Peyer's patch (tissue), 4 donors: ENCODE measurements around the gene NR2F2. TPM values are rescaled to one million over a fixed set of nuclear protein-coding genes. Genes with fewer than 3 reads are reported as not detected.

Experiments
- DNase-seq, 3 donors: peaks; one replicate each; pipeline ENCODE4 v3.0.0-alpha.2; 2017 to 2019
- H3K27ac ChIP-seq, 4 donors: fragments of 200-600 bp; sonication (generic); one replicate each; pipeline ENCODE4 v1.5.1; 2016 to 2019
- H3K27me3 ChIP-seq, 2 donors: fragments of 200-600 bp; sonication (generic); one replicate each; pipeline ENCODE4 v1.5.1; 2019
- H3K36me3 ChIP-seq, 3 donors: fragments of 200-600 bp; sonication (generic); one replicate each; pipeline ENCODE4 v1.5.1; 2016 to 2019
- H3K4me1 ChIP-seq, 4 donors: fragments of 200-600 bp; sonication (generic); one replicate each; pipeline ENCODE4 v1.5.1; 2016 to 2019
- H3K4me3 ChIP-seq, 4 donors: fragments of 200-600 bp; sonication (generic); 1 replicate in 3 of 4; 2 replicates in 1 of 4; pipeline ENCODE4 v1.5.1; 2016 to 2019; ENCODE audit warnings: mild to moderate bottlenecking in 1 of 4
- H3K9me3 ChIP-seq, 4 donors: fragments of 200-600 bp; sonication (generic); one replicate each; pipeline ENCODE4 v1.5.1; 2016 to 2019; ENCODE audit warnings: mild to moderate bottlenecking in 1 of 4
- POLR2A ChIP-seq, 2 donors: fragments of 450-650 bp; IDR thresholded peaks; one replicate each; pipeline ENCODE4 v1.5.1; 2017; ENCODE audit warnings: antibody characterized with exemption in 2 of 2, mild to moderate bottlenecking in 2 of 2, moderate library complexity in 2 of 2
- total RNA-seq, 4 donors: library from RNA; depleted of rRNA; stranded (reverse); fragments of >200 nt; gene quantifications; one replicate each; pipeline ENCODE4 v1.1.0, GENCODE V29; 2016
- TF ChIP-seq, protein P1 (sequence below), 6 experiments: fragments of 450-650 bp in 4 of 6; fragments of 200-600 bp in 2 of 6; sonication (generic) in 1 of 6; IDR thresholded peaks; one replicate each; pipeline ENCODE4 v1.5.1; 2017 to 2019; ENCODE audit warnings: antibody characterized with exemption in 6 of 6, mild to moderate bottlenecking in 3 of 6, moderate library complexity in 1 of 6

The NR2F2 gene
- total RNA-seq, 4 donors from 2014 or later: 7.9 to 20.9 (median 15.3) TPM

DNA sequence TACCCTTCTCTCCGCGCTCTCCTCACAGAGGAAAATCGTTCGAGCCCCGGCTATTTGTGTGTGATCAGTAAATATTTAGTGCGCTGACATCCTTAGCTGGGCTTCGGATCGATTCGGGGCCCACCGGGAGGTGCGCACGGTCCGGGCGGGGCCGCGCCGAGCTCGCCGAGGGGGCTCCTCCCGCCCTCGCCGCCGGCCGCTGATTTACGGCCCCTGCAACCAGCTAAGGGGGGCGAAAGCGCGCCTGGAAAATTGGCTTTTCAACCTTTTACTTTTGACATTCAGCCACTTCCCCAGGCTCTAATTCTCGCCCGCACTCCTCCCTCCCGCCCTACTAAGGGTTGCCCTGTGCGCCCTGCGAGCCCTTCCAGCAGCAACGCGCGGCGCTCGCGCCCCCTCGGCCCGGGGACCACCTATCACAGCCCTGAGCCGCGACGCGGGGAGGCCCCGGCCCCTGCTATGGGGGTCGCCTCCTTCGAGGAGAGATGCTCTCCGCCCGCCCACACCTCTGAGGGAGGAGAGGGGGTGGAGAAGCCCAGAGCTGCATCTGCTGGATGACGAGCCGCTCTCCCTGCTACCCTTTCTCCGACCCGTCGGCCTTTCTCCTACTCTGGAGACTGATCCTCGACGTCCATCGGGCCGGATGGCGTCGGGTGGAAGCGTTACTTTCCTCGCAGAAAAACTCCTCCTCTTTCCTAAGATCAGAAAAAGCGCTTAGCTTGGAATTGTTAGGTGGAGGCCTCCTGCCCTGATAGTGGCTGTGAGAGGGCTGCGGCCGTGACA is 7.8 kb upstream of the NR2F2 start:
- Histone ChIP-seq H3K27me3 (peaks cover 0 to 18% of the 10 kb centered on the region in 2 donors), H3K4me1 (peaks cover 0 to 6% (median 0%) of the 10 kb centered on the region in 4 donors), H3K36me3 (no peaks in the 10 kb centered on the region), H3K9me3 (peaks cover 0 to 7% (median 0%) of the 10 kb centered on the region in 4 donors), H3K4me3 (peak overlapping the region; percentile 24 to 51 (median 37)), H3K27ac (peak overlapping the region; percentile 64 to 87 (median 80))
- TF ChIP-seq, protein P1, sequence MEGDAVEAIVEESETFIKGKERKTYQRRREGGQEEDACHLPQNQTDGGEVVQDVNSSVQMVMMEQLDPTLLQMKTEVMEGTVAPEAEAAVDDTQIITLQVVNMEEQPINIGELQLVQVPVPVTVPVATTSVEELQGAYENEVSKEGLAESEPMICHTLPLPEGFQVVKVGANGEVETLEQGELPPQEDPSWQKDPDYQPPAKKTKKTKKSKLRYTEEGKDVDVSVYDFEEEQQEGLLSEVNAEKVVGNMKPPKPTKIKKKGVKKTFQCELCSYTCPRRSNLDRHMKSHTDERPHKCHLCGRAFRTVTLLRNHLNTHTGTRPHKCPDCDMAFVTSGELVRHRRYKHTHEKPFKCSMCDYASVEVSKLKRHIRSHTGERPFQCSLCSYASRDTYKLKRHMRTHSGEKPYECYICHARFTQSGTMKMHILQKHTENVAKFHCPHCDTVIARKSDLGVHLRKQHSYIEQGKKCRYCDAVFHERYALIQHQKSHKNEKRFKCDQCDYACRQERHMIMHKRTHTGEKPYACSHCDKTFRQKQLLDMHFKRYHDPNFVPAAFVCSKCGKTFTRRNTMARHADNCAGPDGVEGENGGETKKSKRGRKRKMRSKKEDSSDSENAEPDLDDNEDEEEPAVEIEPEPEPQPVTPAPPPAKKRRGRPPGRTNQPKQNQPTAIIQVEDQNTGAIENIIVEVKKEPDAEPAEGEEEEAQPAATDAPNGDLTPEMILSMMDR (IDR thresholded peaks at IDR 0.05): no peak
- no peak for TF ChIP-seq POLR2A (IDR thresholded peaks at IDR 0.05)
- DNase-seq: no peak

DNA sequence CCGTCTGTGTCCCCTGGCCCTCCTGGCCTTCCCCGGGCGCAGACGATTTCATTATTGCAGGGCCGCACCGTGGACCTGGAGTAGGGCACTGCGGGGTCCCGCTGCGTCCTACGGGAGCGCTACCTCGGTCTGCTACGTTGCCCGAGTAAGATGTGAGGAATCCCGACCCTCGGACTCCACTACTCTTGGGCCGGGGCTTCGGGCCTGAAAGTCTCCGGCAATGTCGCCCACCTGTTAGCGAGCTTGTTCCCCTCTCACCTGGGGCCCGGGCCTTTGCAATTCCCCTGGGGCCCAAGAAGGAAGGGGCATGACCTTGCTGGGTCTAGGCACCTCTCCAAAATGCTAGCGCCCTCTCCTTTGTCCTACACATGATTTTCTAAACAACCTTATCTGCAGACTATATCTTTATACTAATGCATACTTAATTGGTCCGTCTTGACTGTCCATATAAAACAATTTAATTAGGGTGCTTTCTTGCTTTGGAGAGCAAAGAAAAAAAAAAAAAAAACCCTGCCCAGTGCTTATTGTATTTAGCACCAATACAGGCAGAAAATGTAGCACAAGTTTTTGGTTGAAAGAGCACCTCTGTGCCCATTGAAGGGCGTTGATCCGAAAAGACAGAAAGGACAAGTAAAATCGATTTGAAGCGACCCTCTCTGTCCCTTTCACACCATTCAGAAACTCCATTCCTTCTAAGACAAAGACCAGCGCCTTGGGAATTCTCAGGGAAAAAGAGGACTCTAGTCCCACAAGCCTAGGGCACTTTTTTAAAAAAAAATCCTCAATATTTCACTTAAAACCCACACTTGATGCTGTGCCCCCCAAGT is 7.0 kb upstream of the NR2F2 start:
- Histone ChIP-seq H3K27ac (peak overlapping the region; percentile 64 to 87 (median 80)), H3K36me3 (no peaks in the 10 kb centered on the region), H3K9me3 (peaks cover 0 to 7% (median 0%) of the 10 kb centered on the region in 4 donors), H3K27me3 (peaks cover 0 to 18% of the 10 kb centered on the region in 2 donors), H3K4me3 (peak overlapping the region in 2 of 4 donors; percentile 24 to 44), H3K4me1 (peaks cover 0 to 6% (median 0%) of the 10 kb centered on the region in 4 donors)
- DNase-seq: no peak
- TF ChIP-seq POLR2A (IDR thresholded peaks at IDR 0.05): no peak
- TF ChIP-seq, protein P1 (IDR thresholded peaks at IDR 0.05): no peak

DNA sequence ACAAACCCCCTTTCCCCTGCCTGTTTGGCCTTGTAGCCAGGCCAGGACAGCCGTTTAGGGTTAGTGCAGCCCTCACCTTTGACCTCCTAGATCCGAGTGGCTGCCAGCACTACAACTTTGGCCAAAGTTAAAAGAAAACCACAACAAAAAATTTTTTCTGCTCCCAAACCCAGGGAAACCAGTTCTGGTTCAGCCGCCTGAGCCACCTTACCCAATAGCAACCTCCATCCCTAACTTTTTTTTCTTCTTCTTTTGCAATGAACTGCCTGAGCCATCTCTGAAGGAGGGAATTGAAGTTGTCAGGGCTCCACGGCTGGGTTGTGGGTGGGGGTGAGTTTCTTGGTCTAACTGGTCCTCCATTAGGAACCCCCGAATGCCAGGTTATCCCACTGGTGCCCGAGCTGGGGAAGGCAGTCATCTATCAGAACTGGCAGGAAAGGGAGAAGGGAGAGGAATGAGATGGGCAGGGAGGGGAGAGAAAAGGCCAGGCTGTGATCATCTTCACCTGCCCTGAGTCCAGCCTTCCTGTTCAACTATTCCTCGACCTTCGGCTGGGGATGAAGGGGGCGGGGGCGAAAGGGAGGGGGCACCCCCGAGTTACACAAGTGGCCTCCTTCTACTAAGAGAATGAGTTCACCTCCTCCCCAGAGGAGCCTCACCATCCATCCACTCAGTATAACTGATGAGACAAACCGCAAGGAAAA is 6.2 kb upstream of the NR2F2 start:
- Histone ChIP-seq H3K4me3 (no peak overlapping the region), H3K4me1 (peaks cover 0 to 6% (median 0%) of the 10 kb centered on the region in 4 donors), H3K27ac (peak overlapping the region; percentile 52 to 87 (median 76)), H3K27me3 (peaks cover 0 to 18% of the 10 kb centered on the region in 2 donors), H3K36me3 (no peaks in the 10 kb centered on the region), H3K9me3 (peaks cover 0 to 7% (median 0%) of the 10 kb centered on the region in 4 donors)
- TF ChIP-seq POLR2A (IDR thresholded peaks at IDR 0.05): no peak
- TF ChIP-seq, protein P1 (IDR thresholded peaks at IDR 0.05): no peak
- no peak for DNase-seq

DNA sequence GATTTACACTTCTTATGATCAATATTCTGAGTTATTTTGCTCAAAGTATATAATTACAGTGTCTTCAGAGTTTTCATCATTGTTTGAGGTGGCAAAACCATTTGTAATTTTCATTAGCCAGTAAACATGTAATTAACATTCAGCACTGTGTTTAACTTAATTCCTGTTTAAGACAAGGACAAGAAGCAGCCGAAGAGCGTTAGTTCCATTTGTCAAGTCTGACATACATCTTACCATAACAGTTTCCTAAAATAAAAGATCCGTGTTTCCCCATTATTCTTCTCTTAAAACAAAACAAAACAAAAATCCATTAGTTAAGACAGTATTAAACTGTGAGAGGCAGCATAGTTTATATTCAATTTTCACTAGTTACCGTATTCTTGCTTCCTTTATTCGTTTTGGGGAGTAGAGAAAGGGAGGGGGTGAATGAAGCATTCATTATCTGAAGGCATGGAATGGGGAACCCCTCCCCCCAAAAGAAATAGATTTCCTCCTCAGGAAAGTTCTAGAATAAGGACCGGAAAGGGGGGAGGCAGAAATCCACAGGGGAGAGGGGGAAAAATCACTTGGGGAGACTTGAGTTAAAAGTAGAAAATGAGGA is 5.5 kb upstream of the NR2F2 start:
- Histone ChIP-seq H3K4me1 (peaks cover 0 to 12% (median 0%) of the 10 kb centered on the region in 4 donors), H3K9me3 (peaks cover 0 to 7% (median 0%) of the 10 kb centered on the region in 4 donors), H3K36me3 (no peaks in the 10 kb centered on the region), H3K27me3 (peaks cover 0 to 18% of the 10 kb centered on the region in 2 donors), H3K4me3 (peak overlapping the region in 3 of 4 donors; percentile 9 to 56 (median 50)), H3K27ac (peak overlapping the region; percentile 58 to 87 (median 76))
- no peak for TF ChIP-seq POLR2A (IDR thresholded peaks at IDR 0.05)
- TF ChIP-seq, protein P1 (IDR thresholded peaks at IDR 0.05): no peak
- no peak for DNase-seq
